ENCODE results near the gene VGLL1. TPM values are rescaled to one million over a fixed set of nuclear protein-coding genes. Genes with fewer than 3 reads are reported as not detected.

VGLL1 gene
- total RNA-seq, 6 experiments from 2014 or later: not detected

DNA sequence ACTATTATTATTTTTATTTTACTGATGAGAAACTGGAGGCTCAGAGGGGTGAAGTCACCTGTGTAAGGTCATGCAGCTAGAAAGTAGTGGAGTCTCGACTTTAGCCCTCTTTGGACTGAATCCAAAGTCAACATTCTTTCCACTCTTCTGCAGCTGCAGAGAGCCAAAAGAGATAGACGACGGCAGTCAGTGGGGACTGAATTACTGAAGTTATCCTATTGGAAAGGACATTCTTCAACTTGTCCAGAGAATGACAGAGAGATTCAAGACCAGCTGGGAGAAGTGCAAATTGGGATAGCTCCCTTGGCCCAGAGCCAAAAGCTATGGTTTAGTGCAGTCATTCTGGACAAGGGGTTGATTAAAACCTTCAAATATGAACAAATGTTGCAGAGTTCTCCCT is 42.5 kb downstream of the VGLL1 start:
- peak; percentile 59 to 75 (median 68) for ATAC-seq
- DNase-seq: no peak
- Histone ChIP-seq H3K9me3 (no peaks in the 10 kb centered on the region), H3K27ac (no peak overlapping the region), H3K4me1 (peaks cover 0 to 6% (median 0%) of the 10 kb centered on the region in 4 donors), H3K36me3 (no peaks in the 10 kb centered on the region), H3K27me3 (peaks cover 0 to 5% of the 10 kb centered on the region in 2 donors), H3K4me3 (no peak overlapping the region)
- WGBS (ENCODE audit: insufficient coverage, low coverage, low lambda C conversion rate, missing lambda C conversion rate): 6% methylated on average over 3 of the region's 3 CpGs
- no peak for TF ChIP-seq POLR2A (IDR thresholded peaks at IDR 0.05)
- TF ChIP-seq, protein P1, sequence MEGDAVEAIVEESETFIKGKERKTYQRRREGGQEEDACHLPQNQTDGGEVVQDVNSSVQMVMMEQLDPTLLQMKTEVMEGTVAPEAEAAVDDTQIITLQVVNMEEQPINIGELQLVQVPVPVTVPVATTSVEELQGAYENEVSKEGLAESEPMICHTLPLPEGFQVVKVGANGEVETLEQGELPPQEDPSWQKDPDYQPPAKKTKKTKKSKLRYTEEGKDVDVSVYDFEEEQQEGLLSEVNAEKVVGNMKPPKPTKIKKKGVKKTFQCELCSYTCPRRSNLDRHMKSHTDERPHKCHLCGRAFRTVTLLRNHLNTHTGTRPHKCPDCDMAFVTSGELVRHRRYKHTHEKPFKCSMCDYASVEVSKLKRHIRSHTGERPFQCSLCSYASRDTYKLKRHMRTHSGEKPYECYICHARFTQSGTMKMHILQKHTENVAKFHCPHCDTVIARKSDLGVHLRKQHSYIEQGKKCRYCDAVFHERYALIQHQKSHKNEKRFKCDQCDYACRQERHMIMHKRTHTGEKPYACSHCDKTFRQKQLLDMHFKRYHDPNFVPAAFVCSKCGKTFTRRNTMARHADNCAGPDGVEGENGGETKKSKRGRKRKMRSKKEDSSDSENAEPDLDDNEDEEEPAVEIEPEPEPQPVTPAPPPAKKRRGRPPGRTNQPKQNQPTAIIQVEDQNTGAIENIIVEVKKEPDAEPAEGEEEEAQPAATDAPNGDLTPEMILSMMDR (IDR thresholded peaks at IDR 0.05): no peak
- intact Hi-C loops (cut with DNase I): no loop called here

DNA sequence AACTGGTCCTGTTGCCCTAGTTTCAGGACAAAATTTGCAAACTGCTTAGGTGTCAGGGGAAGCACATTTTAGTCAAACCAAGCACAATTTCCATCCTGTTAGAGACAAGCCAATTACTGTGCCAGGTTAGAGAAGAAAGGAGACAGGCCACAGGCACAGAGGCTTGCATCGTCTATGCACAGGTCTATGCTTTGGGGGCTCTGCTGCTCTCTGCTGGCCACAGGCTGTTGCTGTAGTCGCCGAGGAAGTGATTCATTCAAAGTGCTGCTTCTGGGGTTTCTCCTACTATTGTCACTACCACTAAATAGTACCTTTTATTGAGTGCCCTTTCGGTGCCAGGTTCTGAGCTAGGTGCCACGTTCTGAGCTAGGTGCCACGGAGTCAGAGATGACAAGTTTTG is 45.5 kb downstream of the VGLL1 start:
- DNase-seq: peak; percentile 45 to 58 (median 55)
- H3K9me3 ChIP-seq: no peaks in the 10 kb centered on the region
- intact Hi-C loops (cut with DNase I): no loop called here
- TF ChIP-seq POLR2A (IDR thresholded peaks at IDR 0.05): no peak
- TF ChIP-seq, protein P1 (IDR thresholded peaks at IDR 0.05): peak; percentile 51 to 80 (median 66)
- peak; percentile 67 to 94 (median 90) for ATAC-seq
- H3K4me1 ChIP-seq: peaks cover 0 to 6% (median 0%) of the 10 kb centered on the region in 4 donors
- no peaks in the 10 kb centered on the region for H3K36me3 ChIP-seq
- H3K27ac ChIP-seq: no peak overlapping the region
- WGBS (ENCODE audit: insufficient coverage, low coverage, low lambda C conversion rate, missing lambda C conversion rate): 0% methylated on average over 6 of the region's 6 CpGs
- H3K4me3 ChIP-seq: no peak overlapping the region
- H3K27me3 ChIP-seq: peaks cover 0 to 9% of the 10 kb centered on the region in 2 donors

DNA sequence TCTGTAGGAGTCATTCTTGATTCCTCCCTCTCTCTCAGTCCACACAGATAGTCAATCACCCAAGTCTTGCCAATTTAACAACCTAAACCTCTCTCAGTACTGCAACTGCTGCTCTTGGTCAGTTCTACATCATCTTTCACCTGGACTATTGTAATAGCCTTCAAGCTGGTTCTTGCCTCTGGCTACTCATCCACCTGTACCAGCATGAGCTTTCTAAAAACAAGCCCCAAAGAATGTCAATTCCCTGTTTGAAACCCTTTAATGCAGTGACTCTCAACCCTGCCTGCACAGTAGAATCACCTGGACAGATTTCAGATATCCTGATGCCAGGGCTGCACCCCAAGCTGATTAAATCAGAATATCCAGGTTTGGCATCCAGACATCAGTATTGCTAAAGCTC is 48.3 kb downstream of the VGLL1 start:
- ATAC-seq (no peak), DNase-seq (no peak)
- Histone ChIP-seq H3K4me3 (no peak overlapping the region), H3K9me3 (no peaks in the 10 kb centered on the region), H3K27ac (no peak overlapping the region), H3K4me1 (no peaks in the 10 kb centered on the region), H3K27me3 (peaks cover 0 to 9% of the 10 kb centered on the region in 2 donors), H3K36me3 (no peaks in the 10 kb centered on the region)
- intact Hi-C loops (cut with DNase I): no loop called here
- TF ChIP-seq POLR2A (IDR thresholded peaks at IDR 0.05): no peak
- TF ChIP-seq, protein P1 (IDR thresholded peaks at IDR 0.05): no peak

DNA sequence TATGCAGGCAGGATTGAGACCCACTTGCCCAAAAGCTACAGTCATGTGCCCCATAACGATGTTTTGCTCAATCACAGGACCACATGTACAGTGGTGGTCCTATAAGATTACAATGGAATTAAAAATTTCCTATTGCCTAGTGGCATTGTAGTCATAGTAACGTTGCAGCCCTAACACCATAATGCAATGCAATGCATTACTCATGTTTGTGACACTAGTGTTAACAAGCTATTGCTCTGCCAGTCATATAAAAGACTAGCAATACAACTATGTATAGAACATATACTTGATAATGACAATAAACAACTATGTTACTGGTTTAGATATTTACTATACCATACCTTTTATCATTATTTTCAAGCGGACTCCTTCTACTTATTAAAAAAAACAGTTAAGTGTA is 50.6 kb downstream of the VGLL1 start:
- DNase-seq: no peak
- ATAC-seq: no peak
- Histone ChIP-seq H3K4me3 (no peak overlapping the region), H3K4me1 (no peaks in the 10 kb centered on the region), H3K27me3 (peaks cover 0 to 9% of the 10 kb centered on the region in 2 donors), H3K9me3 (no peaks in the 10 kb centered on the region), H3K36me3 (no peaks in the 10 kb centered on the region), H3K27ac (no peak overlapping the region)
- intact Hi-C loops (cut with DNase I): no loop called here
- 33% methylated on average over 3 of the region's 3 CpGs for WGBS (ENCODE audit: insufficient coverage, low coverage, low lambda C conversion rate, missing lambda C conversion rate)
- TF ChIP-seq, protein P1 (IDR thresholded peaks at IDR 0.05): no peak
- TF ChIP-seq POLR2A (IDR thresholded peaks at IDR 0.05): no peak

DNA sequence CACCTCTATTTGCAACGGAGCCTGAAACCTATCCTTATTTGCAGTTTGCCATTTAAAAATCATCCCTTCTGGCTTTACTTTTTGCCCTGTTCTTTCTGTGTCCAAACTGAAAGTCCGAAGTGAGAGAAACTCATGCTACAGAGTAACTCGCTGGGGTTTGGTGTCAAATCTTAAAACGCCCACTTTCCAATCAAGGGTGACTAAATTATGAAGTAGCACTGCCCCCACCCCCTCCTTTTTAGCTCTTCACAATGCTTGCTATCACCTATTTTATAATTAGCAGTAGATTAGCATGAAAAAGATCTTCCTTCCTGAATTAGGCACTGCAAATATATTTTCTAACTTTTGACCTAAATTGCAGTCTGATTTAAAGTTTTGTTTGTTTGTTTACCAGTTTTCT is 52.5 kb downstream of the VGLL1 start:
- H3K36me3 ChIP-seq: no peaks in the 10 kb centered on the region
- WGBS (ENCODE audit: insufficient coverage, low coverage, low lambda C conversion rate, missing lambda C conversion rate): 32% methylated on average over 4 of the region's 4 CpGs
- peaks cover 0 to 3% of the 10 kb centered on the region in 2 donors for H3K27me3 ChIP-seq
- ATAC-seq (no peak), DNase-seq (no peak)
- intact Hi-C loops (cut with DNase I): no loop called here
- H3K4me3 ChIP-seq: no peak overlapping the region
- no peak for TF ChIP-seq POLR2A (IDR thresholded peaks at IDR 0.05)
- TF ChIP-seq, protein P1 (IDR thresholded peaks at IDR 0.05): no peak
- no peaks in the 10 kb centered on the region for H3K9me3 ChIP-seq
- no peaks in the 10 kb centered on the region for H3K4me1 ChIP-seq
- no peak overlapping the region for H3K27ac ChIP-seq
